IPS DF 6.9 (cell line): Measurements from ENCODE around the gene NUP62.

Source experiments
- DNase-seq: peaks from one replicate; pipeline ENCODE4 v3.0.0-alpha.2; 2013; ENCODE audit warnings: low read depth, low spot score
- H3K27ac ChIP-seq: one replicate; pipeline ENCODE4 v1.5.1; 2013; ENCODE audit warnings: low read length, control low read depth
- H3K27me3 ChIP-seq: 2 replicates; pipeline ENCODE4 v1.6.1; 2013; ENCODE audit warnings: mild to moderate bottlenecking, low read length; ENCODE audit not compliant: control insufficient read depth, insufficient read depth
- H3K36me3 ChIP-seq: 2 replicates; pipeline ENCODE4 v1.6.1; 2013; ENCODE audit warnings: low read length; ENCODE audit not compliant: control insufficient read depth, insufficient read depth
- H3K4me1 ChIP-seq: 2 replicates; pipeline ENCODE4 v1.6.1; 2013; ENCODE audit warnings: low read length; ENCODE audit not compliant: control insufficient read depth, insufficient read depth
- H3K4me3 ChIP-seq: 2 replicates; pipeline ENCODE4 v1.5.1; 2013; ENCODE audit warnings: mild to moderate bottlenecking, low read length
- H3K9me3 ChIP-seq: 2 replicates; pipeline ENCODE4 v1.6.1; 2013; ENCODE audit warnings: low read length, inconsistent platforms; ENCODE audit not compliant: control insufficient read depth, insufficient read depth
- WGBS: extraction: QIAGEN DNeasy Blood & Tissue Kit; methylation state at CpG from one replicate; pipeline ENCODE4 v1.1.7; 2013; ENCODE audit warnings: mixed read lengths, missing lambda C conversion rate; ENCODE audit not compliant: insufficient read length, insufficient coverage; 5-methylcytosine and 5-hydroxymethylcytosine counted together

The NUP62 gene

GRCh38 chr19:49938662-49939061 lies 9.4 kb upstream of the NUP62 start:
- Histone ChIP-seq H3K9me3 (no peaks in the 10 kb centered on the region), H3K27me3 (no peaks in the 10 kb centered on the region), H3K4me3 (no peak overlapping the region), H3K4me1 (no peaks in the 10 kb centered on the region), H3K36me3 (no peaks in the 10 kb centered on the region), H3K27ac (no peak overlapping the region)
- no CpG with 5 or more reads among the region's 4 CpGs for WGBS
- no peak for DNase-seq

- Histone ChIP-seq H3K9me3 (no peaks in the 10 kb centered on the region), H3K36me3 (no peaks in the 10 kb centered on the region), H3K4me3 (no peak overlapping the region), H3K27me3 (no peaks in the 10 kb centered on the region), H3K4me1 (no peaks in the 10 kb centered on the region), H3K27ac (no peak overlapping the region)
- WGBS: no CpG with 5 or more reads among the region's 35 CpGs
- no peak for DNase-seq
Measured at GRCh38 chr19:49937750-49938381, 8.6 kb upstream of the NUP62 start.

- no peaks in the 10 kb centered on the region for H3K9me3 ChIP-seq
- no peak overlapping the region for H3K4me3 ChIP-seq
- H3K36me3 ChIP-seq: no peaks in the 10 kb centered on the region
- no peaks in the 10 kb centered on the region for H3K27me3 ChIP-seq
- no peaks in the 10 kb centered on the region for H3K4me1 ChIP-seq
- DNase-seq: no peak
- no peak overlapping the region for H3K27ac ChIP-seq
- no CpG with 5 or more reads among the region's 5 CpGs for WGBS
Measured at GRCh38 chr19:49936549-49936948, 7.2 kb upstream of the NUP62 start.

- DNase-seq: no peak
- no peaks in the 10 kb centered on the region for H3K27me3 ChIP-seq
- 100% methylated on average over 1 of the region's 8 CpGs for WGBS
- H3K27ac ChIP-seq: no peak overlapping the region
- H3K9me3 ChIP-seq: no peaks in the 10 kb centered on the region
- no peaks in the 10 kb centered on the region for H3K36me3 ChIP-seq
- no peak overlapping the region for H3K4me3 ChIP-seq
- H3K4me1 ChIP-seq: peaks cover 1% of the 10 kb centered on the region; the same call in 1 of the 2 replicates
Measured at GRCh38 chr19:49933643-49934042, 4.3 kb upstream of the NUP62 start.

DNA sequence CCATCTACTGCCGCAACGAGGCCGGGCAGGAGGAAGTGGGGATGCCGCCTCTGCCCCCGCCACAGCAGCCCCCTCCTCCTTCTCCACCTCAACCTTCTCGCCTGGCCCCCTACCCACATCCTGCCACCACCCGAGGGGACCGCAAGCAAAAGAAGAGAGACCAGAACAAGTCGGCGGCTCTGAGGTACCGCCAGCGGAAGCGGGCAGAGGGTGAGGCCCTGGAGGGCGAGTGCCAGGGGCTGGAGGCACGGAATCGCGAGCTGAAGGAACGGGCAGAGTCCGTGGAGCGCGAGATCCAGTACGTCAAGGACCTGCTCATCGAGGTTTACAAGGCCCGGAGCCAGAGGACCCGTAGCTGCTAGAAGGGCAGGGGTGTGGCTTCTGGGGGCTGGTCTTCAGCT lies 3.4 kb upstream of the NUP62 start:
- no peak for DNase-seq
- H3K36me3 ChIP-seq: peaks cover under 1% of the 10 kb centered on the region; the same call in 1 of the 2 replicates
- H3K4me3 ChIP-seq: no peak overlapping the region
- no CpG with 5 or more reads among the region's 25 CpGs for WGBS
- peaks cover 3% of the 10 kb centered on the region; the same call in 1 of the 2 replicates for H3K4me1 ChIP-seq
- H3K27me3 ChIP-seq: no peaks in the 10 kb centered on the region
- H3K9me3 ChIP-seq: no peaks in the 10 kb centered on the region
- no peak overlapping the region for H3K27ac ChIP-seq

- DNase-seq: no peak
- Histone ChIP-seq H3K27me3 (no peaks in the 10 kb centered on the region), H3K27ac (no peak overlapping the region), H3K36me3 (peaks cover 8% of the 10 kb centered on the region), H3K4me1 (peaks cover 5% of the 10 kb centered on the region; the same call in 1 of the 2 replicates), H3K9me3 (no peaks in the 10 kb centered on the region), H3K4me3 (no peak overlapping the region)
- no CpG with 5 or more reads among the region's 5 CpGs for WGBS
Measured at GRCh38 chr19:49932041-49932451, 2.7 kb upstream of the NUP62 start.

- H3K4me1 ChIP-seq: peaks cover 5% of the 10 kb centered on the region; the same call in 1 of the 2 replicates
- H3K27me3 ChIP-seq: no peaks in the 10 kb centered on the region
- no CpG with 5 or more reads among the region's 7 CpGs for WGBS
- H3K9me3 ChIP-seq: no peaks in the 10 kb centered on the region
- DNase-seq: no peak
- peaks cover 9% of the 10 kb centered on the region for H3K36me3 ChIP-seq
- H3K27ac ChIP-seq: no peak overlapping the region
- no peak overlapping the region for H3K4me3 ChIP-seq
Measured at GRCh38 chr19:49931293-49932040, 2.2 kb upstream of the NUP62 start.

DNA sequence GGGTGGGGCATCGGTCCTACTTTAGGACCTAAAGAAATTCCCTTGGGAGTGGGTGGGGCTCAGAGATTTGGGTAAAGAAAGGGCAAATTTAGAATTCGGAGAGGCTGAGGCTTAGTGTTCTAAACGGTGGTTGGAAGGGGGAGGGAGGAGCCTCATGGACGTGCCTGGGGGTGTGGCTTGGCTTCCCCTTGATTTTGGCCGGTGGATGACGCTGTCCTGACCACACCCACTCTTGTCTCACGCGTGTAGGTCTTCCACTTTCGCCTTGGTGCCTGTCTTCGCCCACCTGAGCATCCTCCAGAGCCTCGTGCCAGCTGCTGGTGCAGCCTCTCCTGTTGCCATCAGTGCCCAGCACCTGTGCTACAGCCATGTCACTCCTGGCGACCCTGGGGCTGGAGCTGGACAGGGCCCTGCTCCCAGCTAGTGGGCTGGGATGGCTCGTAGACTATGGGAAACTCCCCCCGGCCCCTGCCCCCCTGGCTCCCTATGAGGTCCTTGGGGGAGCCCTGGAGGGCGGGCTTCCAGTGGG lies 1.2 kb upstream of the NUP62 start:
- no peak for DNase-seq
- WGBS: no CpG with 5 or more reads among the region's 15 CpGs

GRCh38 chr19:49929611-49930482 lies 543 bp upstream of the NUP62 start:
- no peaks in the 10 kb centered on the region for H3K9me3 ChIP-seq
- no CpG with 5 or more reads among the region's 43 CpGs for WGBS
- no peaks in the 10 kb centered on the region for H3K27me3 ChIP-seq
- peak overlapping the region; percentile 52; the same call in 1 of the 2 replicates for H3K4me3 ChIP-seq
- peaks cover 12% of the 10 kb centered on the region for H3K36me3 ChIP-seq
- peaks cover 5% of the 10 kb centered on the region; the same call in 1 of the 2 replicates for H3K4me1 ChIP-seq
- DNase-seq: peak; percentile 88
- no peak overlapping the region for H3K27ac ChIP-seq

More for the DNA sequence above, 1.2 kb upstream of the NUP62 start:
- Histone ChIP-seq H3K4me1 (peaks cover 5% of the 10 kb centered on the region; the same call in 1 of the 2 replicates), H3K27me3 (no peaks in the 10 kb centered on the region), H3K36me3 (peaks cover 10% of the 10 kb centered on the region), H3K9me3 (no peaks in the 10 kb centered on the region), H3K27ac (no peak overlapping the region), H3K4me3 (peak overlapping the region; percentile 0; the same call in 1 of the 2 replicates)
